Aorta (tissue), 5 donors: ENCODE results near the gene TECTA. TPM values are rescaled to one million over a fixed set of nuclear protein-coding genes. Genes with fewer than 3 reads are reported as not detected.

Source experiments
- ATAC-seq: fragments of 200-7000 bp; cut with Tn5 transposase; one replicate; pipeline ENCODE4 v1.9.1; 2022; ENCODE audit warnings: moderate library complexity; ENCODE audit not compliant: low FRiP score
- DNase-seq, 2 donors: peaks; one replicate each; pipeline ENCODE4 v3.0.0-alpha.2; 2020
- H3K27ac ChIP-seq, 2 donors: one replicate each; pipeline ENCODE4 v1.5.1; 2013; ENCODE audit warnings: low read length in 2 of 2, mild to moderate bottlenecking in 2 of 2, moderate library complexity in 2 of 2, control low read depth in 1 of 2, inconsistent platforms in 1 of 2, low read depth in 1 of 2
- H3K27me3 ChIP-seq, 2 donors: one replicate each; pipeline ENCODE4 v1.6.1; 2013; ENCODE audit warnings: control low read depth in 1 of 2, low read length in 1 of 2, mild to moderate bottlenecking in 1 of 2, moderate library complexity in 1 of 2; ENCODE audit not compliant: insufficient read depth in 2 of 2, control insufficient read depth in 1 of 2
- H3K36me3 ChIP-seq, 2 donors: one replicate each; pipeline ENCODE4 v1.6.1; 2013; ENCODE audit warnings: control low read depth in 1 of 2, low read length in 1 of 2, mild to moderate bottlenecking in 1 of 2; ENCODE audit not compliant: insufficient read depth in 2 of 2, control insufficient read depth in 1 of 2
- H3K4me1 ChIP-seq, 2 donors: one replicate each; pipeline ENCODE4 v1.6.1; 2013; ENCODE audit warnings: low read length in 2 of 2, control low read depth in 1 of 2, mild to moderate bottlenecking in 1 of 2, moderate library complexity in 1 of 2; ENCODE audit not compliant: insufficient read depth in 2 of 2, control insufficient read depth in 1 of 2
- H3K4me3 ChIP-seq, 2 donors: one replicate each; pipeline ENCODE4 v1.5.1; 2013; ENCODE audit warnings: low read length in 2 of 2, control low read depth in 1 of 2, mild to moderate bottlenecking in 1 of 2
- H3K9me3 ChIP-seq: one replicate; pipeline ENCODE4 v1.6.1; 2013; ENCODE audit warnings: mild to moderate bottlenecking, low read length; ENCODE audit not compliant: control insufficient read depth
- WGBS, 2 donors: extraction: QIAGEN DNeasy Blood & Tissue Kit; methylation state at CpG; one replicate each; pipeline ENCODE4 v1.1.7; 2013; 5-methylcytosine and 5-hydroxymethylcytosine counted together
- intact Hi-C, 2 donors: fragments of 100-400 bp; cut with DNase I; formaldehyde crosslinking; loops; one replicate each; pipeline versions ENCODE4 v1.14.2 to v1.15.0; 2022
- polyA plus RNA-seq, 2 donors: library from polyadenylated mRNA; stranded (reverse); fragments of 200-250 nt; gene quantifications; one replicate each; pipeline ENCODE4 v1.2.3, GENCODE V29; 2013
- total RNA-seq, 2 donors: library from RNA; stranded (reverse); fragmentation: NEBNext Ultra II Directional; extraction: Animal tissue kit (Norgen Biotek cat#: 25700); gene quantifications; one replicate each; pipeline ENCODE4 v1.2.1, GENCODE V29; 2021
- donor health status: healthy with polysubstance abuse.
- donor health status: Bipolar disorder and iron deficiency.
- donor health status: DM: no; HTN: no; CAD: no.
- donor health status: DM: no; HTN: no; CAD: no.
- donor health status: DM: yes; HTN: yes; CAD: no.

Gene TECTA
- total and polyA plus RNA-seq, 4 donors, result 0.63 to 0.95 (median 0.75) TPM; not detected in 1

GRCh38 chr11:121143921-121144320 lies 42.9 kb downstream of the TECTA start:
- no peak overlapping the region for H3K4me3 ChIP-seq
- no peaks in the 10 kb centered on the region for H3K4me1 ChIP-seq
- intact Hi-C loops, result no loop called here
- no peaks in the 10 kb centered on the region for H3K36me3 ChIP-seq
- H3K9me3 ChIP-seq, result no peaks in the 10 kb centered on the region
- no peak for ATAC-seq
- DNase-seq, result no peak
- no peak overlapping the region for H3K27ac ChIP-seq
- no peaks in the 10 kb centered on the region for H3K27me3 ChIP-seq
- 77 to 87% methylated on average over 5 of the region's 5 CpGs for WGBS, 2 donors

DNA sequence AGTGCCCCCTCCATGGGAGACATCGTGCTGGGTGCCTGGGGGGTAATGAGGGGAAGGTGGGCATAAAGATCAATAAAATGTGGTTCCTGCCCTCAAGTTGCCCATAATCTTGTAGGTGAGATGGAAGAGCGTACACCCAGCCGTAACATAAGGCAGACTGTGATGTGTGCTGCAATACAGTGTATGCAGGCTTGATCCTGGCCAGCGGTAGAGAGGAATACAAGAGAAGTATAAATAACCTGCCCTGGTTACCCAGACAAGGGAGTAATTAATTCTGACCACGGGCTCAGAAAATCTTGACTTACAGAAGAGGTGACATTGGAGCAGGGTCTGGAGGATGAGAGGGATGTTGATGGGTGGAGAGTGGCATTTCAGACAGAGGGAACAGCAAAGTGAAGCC lies 43.7 kb downstream of the TECTA start:
- Histone ChIP-seq H3K4me3 (no peak overlapping the region), H3K4me1 (no peaks in the 10 kb centered on the region), H3K9me3 (peaks cover 2% of the 10 kb centered on the region), H3K27me3 (no peaks in the 10 kb centered on the region), H3K27ac (no peak overlapping the region), H3K36me3 (no peaks in the 10 kb centered on the region)
- ATAC-seq (no peak), DNase-seq (no peak)
- 49 to 51% methylated on average over 5 of the region's 5 CpGs for WGBS, 2 donors
- intact Hi-C loops, result no loop called here

- no peak overlapping the region for H3K27ac ChIP-seq
These were observed 44.8 kb downstream of the TECTA start for GRCh38 chr11:121145826-121146225.

GRCh38 chr11:121149116-121149515 lies 48.1 kb downstream of the TECTA start:
- 89% methylated on average over 2 of the region's 2 CpGs for WGBS, 2 donors
- no peaks in the 10 kb centered on the region for H3K36me3 ChIP-seq
- peaks cover 2% of the 10 kb centered on the region for H3K9me3 ChIP-seq
- DNase-seq (no peak), ATAC-seq (no peak)
- no peaks in the 10 kb centered on the region for H3K27me3 ChIP-seq
- H3K27ac ChIP-seq, result no peak overlapping the region
- no peaks in the 10 kb centered on the region for H3K4me1 ChIP-seq
- intact Hi-C loops, result no loop called here
- H3K4me3 ChIP-seq, result no peak overlapping the region

More at GRCh38 chr11:121145826-121146225, 44.8 kb downstream of the TECTA start:
- H3K36me3 ChIP-seq, result no peaks in the 10 kb centered on the region
- peaks cover 2% of the 10 kb centered on the region for H3K9me3 ChIP-seq
- no peaks in the 10 kb centered on the region for H3K4me1 ChIP-seq
- intact Hi-C loops, result no loop called here
- DNase-seq (no peak), ATAC-seq (no peak)
- WGBS, 2 donors, result 84 to 95% methylated on average over 11 of the region's 11 CpGs
- no peak overlapping the region for H3K4me3 ChIP-seq
- H3K27me3 ChIP-seq, result no peaks in the 10 kb centered on the region

DNA sequence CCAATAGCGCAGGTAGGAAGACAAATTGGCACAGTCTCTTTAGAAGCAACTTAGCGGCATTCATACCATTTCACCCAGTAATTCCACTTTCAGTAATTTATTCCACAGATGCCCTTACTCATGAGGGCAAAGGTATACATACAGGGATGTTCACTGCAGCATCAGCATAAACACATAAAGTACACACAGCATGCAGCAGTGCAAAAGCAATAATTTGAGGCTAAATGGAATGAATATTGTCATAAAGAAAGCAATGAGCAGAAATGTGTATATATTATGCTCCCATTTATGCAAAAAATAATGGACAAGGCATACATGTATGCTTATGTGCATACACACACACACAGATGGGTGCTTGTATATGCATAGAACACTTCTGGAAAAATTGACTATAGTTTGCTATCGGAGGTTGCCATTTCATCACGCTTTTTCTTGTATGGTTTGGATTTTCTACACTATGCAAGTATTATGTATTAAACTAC lies 50.2 kb downstream of the TECTA start:
- no peaks in the 10 kb centered on the region for H3K36me3 ChIP-seq
- intact Hi-C loops, result loop anchor here in 1 of 2 donors (10.0 kb wide), 1 partner anchor 416 kb away; no protein-coding TSS in a partner anchor

DNA sequence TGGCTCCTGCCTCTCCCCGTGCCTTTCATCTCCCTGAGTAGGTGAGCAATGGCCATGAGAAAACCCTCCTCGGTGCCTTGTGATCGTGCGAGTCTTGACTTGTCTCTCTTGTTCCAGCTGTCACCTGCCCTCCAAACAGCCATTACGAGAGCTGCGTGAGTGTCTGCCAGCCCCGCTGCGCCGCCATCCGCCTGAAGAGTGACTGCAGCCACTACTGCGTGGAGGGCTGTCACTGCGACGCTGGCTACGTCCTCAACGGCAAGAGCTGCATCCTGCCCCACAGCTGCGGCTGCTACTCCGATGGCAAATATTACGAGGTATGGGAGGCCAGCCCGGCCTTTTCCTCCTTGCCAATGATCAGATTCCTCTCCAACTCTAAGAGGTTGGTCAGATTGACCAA lies 51.7 kb downstream of the TECTA start:
- Histone ChIP-seq H3K9me3 (peaks cover 2% of the 10 kb centered on the region), H3K27me3 (no peaks in the 10 kb centered on the region), H3K4me3 (no peak overlapping the region), H3K36me3 (no peaks in the 10 kb centered on the region), H3K4me1 (no peaks in the 10 kb centered on the region), H3K27ac (no peak overlapping the region)
- 92 to 95% methylated on average over 19 of the region's 19 CpGs for WGBS, 2 donors
- DNase-seq, result no peak
- intact Hi-C loops, result loop anchor here in 1 of 2 donors (10.0 kb wide), 1 partner anchor 418 kb away; no protein-coding TSS in a partner anchor
- ATAC-seq, result no peak

More for the DNA sequence above, 50.2 kb downstream of the TECTA start:
- Histone ChIP-seq H3K27me3 (no peaks in the 10 kb centered on the region), H3K4me1 (no peaks in the 10 kb centered on the region), H3K9me3 (peaks cover 2% of the 10 kb centered on the region), H3K4me3 (no peak overlapping the region), H3K27ac (no peak overlapping the region)
- DNase-seq (no peak), ATAC-seq (no peak)
- WGBS, 2 donors, result 97 to 98% methylated on average over 4 of the region's 4 CpGs

DNA sequence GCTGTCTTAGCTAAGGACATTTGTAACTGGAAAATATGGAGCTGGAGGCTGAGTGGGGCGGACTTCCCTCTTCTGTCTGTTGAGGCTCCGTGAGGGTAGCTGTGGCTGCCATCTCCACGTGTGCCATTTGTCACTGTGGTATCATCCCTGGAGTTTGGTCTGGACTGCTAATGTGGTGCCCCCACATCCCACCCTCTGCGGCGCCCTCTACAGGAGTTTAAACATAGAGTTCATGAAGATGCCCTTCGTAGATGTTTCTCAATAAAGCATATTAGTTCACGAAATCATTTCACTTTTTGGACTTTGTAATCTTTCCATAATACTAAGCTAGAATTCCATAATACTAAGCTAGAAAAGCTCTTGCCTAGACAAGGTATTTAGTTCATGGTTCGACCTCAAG lies 52.4 kb downstream of the TECTA start:
- H3K9me3 ChIP-seq, result peaks cover 2% of the 10 kb centered on the region
- H3K27ac ChIP-seq, result no peak overlapping the region
- no peaks in the 10 kb centered on the region for H3K27me3 ChIP-seq
- 74 to 83% methylated on average over 8 of the region's 8 CpGs for WGBS, 2 donors
- ATAC-seq (no peak), DNase-seq (no peak)
- H3K4me1 ChIP-seq, result no peaks in the 10 kb centered on the region
- H3K4me3 ChIP-seq, result no peak overlapping the region
- no peaks in the 10 kb centered on the region for H3K36me3 ChIP-seq
- intact Hi-C loops, result loop anchor here in 1 of 2 donors (10.0 kb wide), 1 partner anchor 419 kb away; no protein-coding TSS in a partner anchor

DNA sequence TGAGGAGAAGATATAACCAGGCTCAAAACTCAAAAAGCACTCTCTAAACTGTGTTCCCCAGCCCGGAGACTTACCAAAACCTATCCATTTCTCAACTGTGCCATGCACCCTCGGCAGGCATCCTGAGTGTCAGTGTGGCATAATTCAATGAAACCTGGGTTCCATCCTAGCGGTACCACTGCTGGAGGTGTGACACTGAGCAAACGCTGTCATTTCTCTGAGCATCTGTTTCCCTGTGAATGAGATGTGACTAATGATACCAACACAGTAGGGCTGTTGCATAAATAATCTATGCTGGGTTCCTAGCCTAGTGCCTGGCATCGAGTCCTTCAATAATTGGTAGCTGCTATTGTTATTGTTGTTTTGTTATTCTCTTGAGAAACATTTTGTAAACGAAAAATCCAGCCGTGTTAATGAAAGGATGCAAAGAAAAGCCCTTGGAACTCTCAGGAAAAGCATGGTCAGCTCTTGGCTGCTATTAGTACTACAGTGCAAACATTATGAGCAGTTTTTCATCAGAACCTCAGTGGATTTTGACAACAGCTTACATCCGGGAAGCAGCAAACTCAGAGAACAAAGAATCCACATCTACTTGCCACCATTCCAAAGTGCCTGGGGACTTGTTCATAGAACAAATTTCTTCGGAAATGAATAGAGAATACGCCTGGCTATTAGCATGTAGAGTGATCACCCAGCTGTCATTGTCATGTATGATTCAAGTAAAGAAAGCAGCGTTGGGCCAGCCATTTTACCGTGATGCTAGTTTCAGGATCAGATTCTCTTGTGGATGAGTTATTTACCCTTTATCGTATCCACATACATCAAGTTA lies 53.7 kb downstream of the TECTA start:
- ATAC-seq (no peak), DNase-seq (no peak)
- H3K4me1 ChIP-seq, result no peaks in the 10 kb centered on the region
- H3K27me3 ChIP-seq, result no peaks in the 10 kb centered on the region
- H3K27ac ChIP-seq, result no peak overlapping the region
- H3K4me3 ChIP-seq, result no peak overlapping the region
- H3K9me3 ChIP-seq, result peaks cover under 1% of the 10 kb centered on the region
- intact Hi-C loops, result loop anchor here in 1 of 2 donors (10.0 kb wide), 1 partner anchor 420 kb away; no protein-coding TSS in a partner anchor
- WGBS, 2 donors, result 79 to 81% methylated on average over 13 of the region's 13 CpGs
- no peaks in the 10 kb centered on the region for H3K36me3 ChIP-seq

GRCh38 chr11:121157756-121158155 lies 56.7 kb downstream of the TECTA start:
- no peak for ATAC-seq
- H3K4me1 ChIP-seq, result no peaks in the 10 kb centered on the region
- no peak overlapping the region for H3K4me3 ChIP-seq
- H3K27me3 ChIP-seq, result no peaks in the 10 kb centered on the region
- DNase-seq, result no peak
- H3K36me3 ChIP-seq, result peaks cover 0 to 2% of the 10 kb centered on the region in 2 donors
- WGBS, 2 donors, result 65 to 72% methylated on average over 36 of the region's 36 CpGs
- intact Hi-C loops, result loop anchor here in 1 of 2 donors (10.0 kb wide), 1 partner anchor 423 kb away; no protein-coding TSS in a partner anchor
- H3K27ac ChIP-seq, result no peak overlapping the region
- H3K9me3 ChIP-seq, result no peaks in the 10 kb centered on the region
